ENCODE results near the gene LARGE1.

Gene LARGE1

GRCh38 chr22:33538277-33538885, 381.9 kb downstream of the LARGE1 start:
- Histone ChIP-seq H3K9me2 (replicated peaks; ENCODE audit: low read depth, low read length) (no peaks in the 10 kb centered on the region), H2AFZ (ENCODE audit: low read length) (no peak overlapping the region), H3F3A (ENCODE audit: low read depth) (no peaks in the 10 kb centered on the region), H3K9ac (ENCODE audit: low read depth, low read length, poor library complexity, severe bottlenecking) (no peak overlapping the region), H3K4me3 (ENCODE audit: low read length, poor library complexity, severe bottlenecking) (no peak overlapping the region), H3K36me3 (ENCODE audit: insufficient read depth, low read length) (no peaks in the 10 kb centered on the region), H3K27me3 (ENCODE audit: insufficient read depth, low read length, poor library complexity, severe bottlenecking) (no peaks in the 10 kb centered on the region), H3K4me1 (ENCODE audit: insufficient read depth, low read length, poor library complexity, severe bottlenecking) (no peaks in the 10 kb centered on the region), H4K20me1 (ENCODE audit: insufficient read depth, low read length, poor library complexity, severe bottlenecking) (no peaks in the 10 kb centered on the region), H3K9me3 (ENCODE audit: insufficient read depth, low read depth, low read length) (no peaks in the 10 kb centered on the region; the same call in none of the 2 replicates), H3K79me2 (ENCODE audit: insufficient read depth, low read length) (no peaks in the 10 kb centered on the region), H3K4me2 (ENCODE audit: low read depth, low read length, poor library complexity, severe bottlenecking) (no peak overlapping the region)
- no peak for TF ChIP-seq EZH2phosphoT487 (IDR thresholded peaks at IDR 0.05; ENCODE audit: borderline replicate concordance)
- no peak for TF ChIP-seq CTCF (conservative IDR thresholded peaks at IDR 0.05; ENCODE audit: low read length)

- Histone ChIP-seq H3K4me2 (ENCODE audit: low read depth, low read length, poor library complexity, severe bottlenecking) (no peak overlapping the region), H3K9me3 (ENCODE audit: insufficient read depth, low read depth, low read length) (no peaks in the 10 kb centered on the region; the same call in none of the 2 replicates), H2AFZ (ENCODE audit: low read length) (no peak overlapping the region), H4K20me1 (ENCODE audit: insufficient read depth, low read length, poor library complexity, severe bottlenecking) (no peaks in the 10 kb centered on the region), H3F3A (ENCODE audit: low read depth) (no peaks in the 10 kb centered on the region), H3K4me1 (ENCODE audit: insufficient read depth, low read length, poor library complexity, severe bottlenecking) (no peaks in the 10 kb centered on the region), H3K9me2 (replicated peaks; ENCODE audit: low read depth, low read length) (no peaks in the 10 kb centered on the region), H3K27me3 (ENCODE audit: insufficient read depth, low read length, poor library complexity, severe bottlenecking) (no peaks in the 10 kb centered on the region), H3K4me3 (ENCODE audit: low read length, poor library complexity, severe bottlenecking) (no peak overlapping the region), H3K9ac (ENCODE audit: low read depth, low read length, poor library complexity, severe bottlenecking) (no peak overlapping the region), H3K36me3 (ENCODE audit: insufficient read depth, low read length) (no peaks in the 10 kb centered on the region), H3K79me2 (ENCODE audit: insufficient read depth, low read length) (no peaks in the 10 kb centered on the region)
- TF ChIP-seq EZH2phosphoT487 (IDR thresholded peaks at IDR 0.05; ENCODE audit: borderline replicate concordance): no peak
- TF ChIP-seq CTCF (conservative IDR thresholded peaks at IDR 0.05; ENCODE audit: low read length): no peak
These were observed 383.2 kb downstream of the LARGE1 start for GRCh38 chr22:33537059-33537458.

- Histone ChIP-seq H3K4me3 (ENCODE audit: low read length, poor library complexity, severe bottlenecking) (no peak overlapping the region), H4K20me1 (ENCODE audit: insufficient read depth, low read length, poor library complexity, severe bottlenecking) (no peaks in the 10 kb centered on the region), H3K9me3 (ENCODE audit: insufficient read depth, low read depth, low read length) (no peaks in the 10 kb centered on the region; the same call in none of the 2 replicates), H3K9me2 (replicated peaks; ENCODE audit: low read depth, low read length) (no peaks in the 10 kb centered on the region), H3K36me3 (ENCODE audit: insufficient read depth, low read length) (no peaks in the 10 kb centered on the region), H3F3A (ENCODE audit: low read depth) (no peaks in the 10 kb centered on the region), H3K4me2 (ENCODE audit: low read depth, low read length, poor library complexity, severe bottlenecking) (no peak overlapping the region), H3K27me3 (ENCODE audit: insufficient read depth, low read length, poor library complexity, severe bottlenecking) (no peaks in the 10 kb centered on the region), H3K4me1 (ENCODE audit: insufficient read depth, low read length, poor library complexity, severe bottlenecking) (no peaks in the 10 kb centered on the region), H3K79me2 (ENCODE audit: insufficient read depth, low read length) (no peaks in the 10 kb centered on the region), H2AFZ (ENCODE audit: low read length) (no peak overlapping the region), H3K9ac (ENCODE audit: low read depth, low read length, poor library complexity, severe bottlenecking) (no peak overlapping the region)
- TF ChIP-seq EZH2phosphoT487 (IDR thresholded peaks at IDR 0.05; ENCODE audit: borderline replicate concordance): no peak
- no peak for TF ChIP-seq CTCF (conservative IDR thresholded peaks at IDR 0.05; ENCODE audit: low read length)
These were observed 384.1 kb downstream of the LARGE1 start for GRCh38 chr22:33535937-33536875.
